ENCODE measurements around the gene TRIM7. TPM values are rescaled to one million over a fixed set of nuclear protein-coding genes. Genes with fewer than 3 reads are reported as not detected.

The TRIM7 gene
- total RNA-seq, 2 donors from 2014 or later: 5.9 to 9.0 TPM

GRCh38 chr5:181199881-181200638 is 4.9 kb downstream of the TRIM7 start:
- no peak for ATAC-seq
- intact Hi-C loops (cut with DNase I): no loop called here
- peak; percentile 20 for DNase-seq

- ATAC-seq (no peak), DNase-seq (no peak)
- intact Hi-C loops (cut with DNase I): no loop called here
Observed at GRCh38 chr5:181198905-181199519, 6.0 kb downstream of the TRIM7 start.

GRCh38 chr5:181198106-181198685 is 6.8 kb downstream of the TRIM7 start:
- DNase-seq (no peak), ATAC-seq (no peak)
- intact Hi-C loops (cut with DNase I): no loop called here

GRCh38 chr5:181197326-181197951 is 7.6 kb downstream of the TRIM7 start:
- intact Hi-C loops (cut with DNase I): no loop called here
- ATAC-seq: no peak
- DNase-seq: peak; percentile 3

GRCh38 chr5:181195249-181195761 is 9.7 kb downstream of the TRIM7 start:
- peak; percentile 13 for DNase-seq
- ATAC-seq: no peak
- intact Hi-C loops (cut with DNase I): no loop called here

- DNase-seq (peak; percentile 48), ATAC-seq (no peak)
- intact Hi-C loops (cut with DNase I): no loop called here
Observed at GRCh38 chr5:181194489-181195248, 10.3 kb downstream of the TRIM7 start.

- DNase-seq (peak; percentile 6), ATAC-seq (no peak)
- intact Hi-C loops (cut with DNase I): no loop called here
Observed at GRCh38 chr5:181193656-181194055, 11.3 kb downstream of the TRIM7 start.

- DNase-seq (no peak), ATAC-seq (no peak)
- intact Hi-C loops (cut with DNase I): no loop called here
Observed at GRCh38 chr5:181192337-181193046, 12.5 kb downstream of the TRIM7 start.

GRCh38 chr5:181191526-181192336 is 13.3 kb downstream of the TRIM7 start:
- ATAC-seq (peak; percentile 81 to 84), DNase-seq (peak; percentile 95)
- intact Hi-C loops (cut with DNase I): loop anchor here (1.0 to 2.0 kb wide), 3 partner anchors 15 to 31 kb away; partner anchors contain the start of gene TRIM41 (in 1 of the 2)

- DNase-seq (peak; percentile 62), ATAC-seq (peak; percentile 6 to 14)
- intact Hi-C loops (cut with DNase I): loop anchor here (1.0 to 2.0 kb wide), 3 partner anchors 15 to 32 kb away; partner anchors contain the start of gene TRIM41 (in 1 of the 2)
Observed at GRCh38 chr5:181190711-181191525, 14.1 kb downstream of the TRIM7 start.

GRCh38 chr5:181189962-181190710 is 14.9 kb downstream of the TRIM7 start:
- no peak for ATAC-seq
- DNase-seq: peak; percentile 49
- intact Hi-C loops (cut with DNase I): loop anchor here (2.0 to 5.0 kb wide), 2 partner anchors 33 to 72 kb away; partner anchors contain the start of genes TRIM41 (in 1 of the 2) and TRIM52 (in 1 of the 2)

GRCh38 chr5:181189363-181189961 is 15.5 kb downstream of the TRIM7 start:
- no peak for DNase-seq

GRCh38 chr5:181188700-181189362 is 16.2 kb downstream of the TRIM7 start:
- intact Hi-C loops (cut with DNase I): loop anchor here in 1 of 2 donors (5.0 kb wide), 1 partner anchor 73 kb away; the partner anchor contains the start of gene TRIM52
- peak; percentile 61 for DNase-seq
- ATAC-seq: peak; percentile 11 to 30

More at GRCh38 chr5:181189363-181189961, 15.5 kb downstream of the TRIM7 start:
- intact Hi-C loops (cut with DNase I): loop anchor here in 1 of 2 donors (5.0 kb wide), 1 partner anchor 73 kb away; the partner anchor contains the start of gene TRIM52
- ATAC-seq: peak in 1 of 2 donors; percentile 4

GRCh38 chr5:181187500-181188213 is 17.3 kb downstream of the TRIM7 start:
- peak; percentile 6 to 10 for ATAC-seq
- intact Hi-C loops (cut with DNase I): loop anchor here in 1 of 2 donors (5.0 kb wide), 1 partner anchor 75 kb away; the partner anchor contains the start of gene TRIM52
- DNase-seq: peak; percentile 82

Data from left cardiac atrium (tissue), 4 donors.